GM13977 (cell line): Measurements from ENCODE around the gene GPX7.
A peak's percentile ranks its signal among the peaks of the same experiment; 100 is the strongest.

Experiments used
- DNase-seq: peaks from one replicate; pipeline ENCODE4 v3.0.0; 2012; ENCODE audit warnings: low spot score
- in situ Hi-C: fragments of 300-500 bp; cut with MboI; formaldehyde crosslinking; loops from one replicate; pipeline ENCODE4 v1.12.0; 2022; ENCODE audit warnings: low sequenced_read_pairs, low pct_unique_long_range_greater_than_20kb, mixed read lengths, inconsistent platforms; ENCODE audit not compliant: unreplicated experiment
- TF ChIP-seq, protein P1 (sequence below): IDR thresholded peaks from 2 replicates; pipeline ENCODE4 v1.5.1; 2012; ENCODE audit warnings: mild to moderate bottlenecking, control low read depth; ENCODE audit not compliant: insufficient read depth; ENCODE audit errors: extremely low read depth, missing control alignments

Gene GPX7

GRCh38 chr1:52637946-52638345 lies 35.8 kb downstream of the GPX7 start:
- DNase-seq = no peak
- in situ Hi-C loops = no loop called here
- TF ChIP-seq, protein P1, sequence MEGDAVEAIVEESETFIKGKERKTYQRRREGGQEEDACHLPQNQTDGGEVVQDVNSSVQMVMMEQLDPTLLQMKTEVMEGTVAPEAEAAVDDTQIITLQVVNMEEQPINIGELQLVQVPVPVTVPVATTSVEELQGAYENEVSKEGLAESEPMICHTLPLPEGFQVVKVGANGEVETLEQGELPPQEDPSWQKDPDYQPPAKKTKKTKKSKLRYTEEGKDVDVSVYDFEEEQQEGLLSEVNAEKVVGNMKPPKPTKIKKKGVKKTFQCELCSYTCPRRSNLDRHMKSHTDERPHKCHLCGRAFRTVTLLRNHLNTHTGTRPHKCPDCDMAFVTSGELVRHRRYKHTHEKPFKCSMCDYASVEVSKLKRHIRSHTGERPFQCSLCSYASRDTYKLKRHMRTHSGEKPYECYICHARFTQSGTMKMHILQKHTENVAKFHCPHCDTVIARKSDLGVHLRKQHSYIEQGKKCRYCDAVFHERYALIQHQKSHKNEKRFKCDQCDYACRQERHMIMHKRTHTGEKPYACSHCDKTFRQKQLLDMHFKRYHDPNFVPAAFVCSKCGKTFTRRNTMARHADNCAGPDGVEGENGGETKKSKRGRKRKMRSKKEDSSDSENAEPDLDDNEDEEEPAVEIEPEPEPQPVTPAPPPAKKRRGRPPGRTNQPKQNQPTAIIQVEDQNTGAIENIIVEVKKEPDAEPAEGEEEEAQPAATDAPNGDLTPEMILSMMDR = no peak

- no peak for DNase-seq
- in situ Hi-C loops = no loop called here
- TF ChIP-seq, protein P1 = no peak
These were observed 38.5 kb downstream of the GPX7 start for GRCh38 chr1:52640697-52641096.

- TF ChIP-seq, protein P1 = no peak
- peak; percentile 45 for DNase-seq
- in situ Hi-C loops = no loop called here
These were observed 39.1 kb downstream of the GPX7 start for GRCh38 chr1:52641307-52641706.

DNA sequence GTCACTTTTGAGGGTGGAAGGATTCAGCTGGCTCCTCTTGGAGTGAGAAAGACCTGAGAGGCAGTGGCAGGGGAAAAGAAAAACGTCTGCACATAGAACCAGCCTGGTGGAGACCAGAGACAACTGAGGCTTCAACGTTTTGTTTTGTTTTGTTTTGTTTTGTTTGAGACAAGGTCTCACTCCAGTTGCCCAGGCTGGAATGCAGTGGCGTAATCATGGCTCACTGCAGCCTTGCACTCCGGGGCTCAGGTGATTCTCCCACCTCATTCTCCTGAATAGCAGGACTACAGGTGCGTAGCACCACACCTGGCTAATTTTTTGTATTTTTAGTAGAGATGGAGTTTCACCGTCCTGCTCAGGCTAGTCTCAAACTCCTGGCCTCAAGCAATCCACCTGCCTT lies 43.1 kb downstream of the GPX7 start:
- in situ Hi-C loops = no loop called here
- TF ChIP-seq, protein P1 = no peak
- DNase-seq = no peak

- TF ChIP-seq, protein P1 = no peak
- DNase-seq = no peak
- in situ Hi-C loops = no loop called here
These were observed 49.7 kb downstream of the GPX7 start for GRCh38 chr1:52651904-52652303.

DNA sequence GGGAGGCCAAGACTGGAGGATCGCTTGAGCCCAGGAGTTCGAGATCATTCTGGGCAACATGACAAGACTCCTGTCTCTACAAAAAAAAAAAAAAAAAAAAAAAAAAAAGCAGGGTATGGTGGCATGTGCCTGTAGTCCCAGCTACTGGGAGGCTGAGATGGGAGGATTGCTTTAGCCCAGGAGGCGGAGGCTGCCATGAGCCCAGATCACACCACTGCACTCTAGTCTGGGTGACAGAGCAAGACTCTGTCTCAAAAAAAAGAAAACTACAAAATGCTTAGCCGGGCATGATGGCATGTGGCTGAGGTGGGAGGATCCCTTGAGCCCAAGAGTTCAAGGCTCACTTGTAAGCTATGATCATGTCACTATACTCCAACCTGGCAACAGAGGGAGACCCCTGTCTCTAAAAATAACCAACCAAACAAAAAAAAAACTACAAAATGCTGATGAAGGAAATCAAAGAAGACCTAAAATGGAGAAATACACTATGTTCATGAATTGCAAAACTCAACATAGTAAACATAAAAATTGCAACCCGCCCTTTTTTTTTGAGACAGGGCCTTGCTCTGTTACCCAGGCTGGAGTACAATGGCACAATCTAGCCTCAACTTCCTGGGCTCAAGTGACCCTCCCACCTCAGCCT lies 51.2 kb downstream of the GPX7 start:
- DNase-seq = no peak
- in situ Hi-C loops = no loop called here
- TF ChIP-seq, protein P1 = no peak

DNA sequence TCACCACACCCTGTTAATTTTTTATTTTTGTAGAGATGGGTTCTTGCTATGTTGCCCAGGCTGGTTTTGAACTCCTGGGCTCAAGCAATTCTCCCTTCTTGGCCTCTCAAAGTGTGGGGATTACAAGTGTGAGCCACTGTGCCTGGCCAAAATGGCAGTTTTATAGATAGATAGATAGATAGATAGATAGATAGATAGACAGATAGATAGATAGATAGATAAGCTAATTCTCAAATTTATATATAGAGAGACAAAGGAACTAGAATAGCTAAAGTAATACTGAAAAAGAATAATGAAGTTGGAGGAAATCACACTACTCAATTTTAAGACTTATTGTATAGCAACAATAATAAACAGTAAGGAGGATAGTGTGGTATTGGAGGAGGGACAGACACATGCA lies 51.9 kb downstream of the GPX7 start:
- TF ChIP-seq, protein P1 = no peak
- in situ Hi-C loops = no loop called here
- DNase-seq = no peak
